ENCODE measurements around the gene ADAP1.

- TF ChIP-seq CTCF (optimal IDR thresholded peaks at IDR 0.05 in 1 of 3, IDR thresholded peaks at IDR 0.05 in 1 of 3, conservative IDR thresholded peaks at IDR 0.05 in 1 of 3; ENCODE audit: extremely low read depth in 1 of 3, insufficient read depth in 2 of 3, low read length in 3 of 3): no peak
- no peak for TF ChIP-seq EZH2 (IDR thresholded peaks at IDR 0.05; ENCODE audit: low read length)
Observed at GRCh38 chr7:849781-850180, 104.7 kb downstream of the ADAP1 start.

Data from keratinocyte (primary cell).